ENCODE measurements around the gene SKI. TPM values are rescaled to one million over a fixed set of nuclear protein-coding genes. Genes with fewer than 3 reads are reported as not detected.

Gene SKI
- total RNA-seq, 1 experiment from 2014 or later = 89.5 TPM

- TF ChIP-seq CTCF (conservative IDR thresholded peaks at IDR 0.05) = no peak
- H3K14ac ChIP-seq (ENCODE audit: insufficient read depth, low read length) = no peak overlapping the region; the same call in 1 of the 2 replicates
- H3K4me1 ChIP-seq (ENCODE audit: insufficient read depth, low read length) = no peaks in the 10 kb centered on the region
- Mint-ChIP-seq H3K9me3 (no peaks in the 10 kb centered on the region), H3K4me1 (peaks cover 0 to 3% of the 10 kb centered on the region in 2 experiments; a peak in 1 of 4 replicates), H3K27ac (no peak overlapping the region), H3K4me3 (no peak overlapping the region), H3K27me3 (ENCODE audit: low read depth) (no peaks in the 10 kb centered on the region), H3K36me3 (ENCODE audit: insufficient read depth in 1 of 3, low read depth in 3 of 3) (no peaks in the 10 kb centered on the region)
- no peak overlapping the region for H4K91ac ChIP-seq (ENCODE audit: insufficient read length, low read depth, low read length)
- H2BK20ac ChIP-seq (ENCODE audit: low read depth, low read length, poor library complexity, severe bottlenecking) = no peak overlapping the region
- H3K9me3 ChIP-seq (ENCODE audit: control insufficient read depth, low read depth, low read length) = no peaks in the 10 kb centered on the region
- no peak overlapping the region for H3K56ac ChIP-seq (ENCODE audit: insufficient read length, low read depth, low read length)
- WGBS (ENCODE audit: extremely low coverage, insufficient read length, low lambda C conversion rate) = no CpG with 5 or more reads among the region's 29 CpGs
- H3K23me2 ChIP-seq (ENCODE audit: insufficient read length, low read depth, low read length, poor library complexity, severe bottlenecking) = no peaks in the 10 kb centered on the region
- no peaks in the 10 kb centered on the region for H3K27me3 ChIP-seq (ENCODE audit: insufficient read depth, low read length)
- H3K79me2 ChIP-seq (ENCODE audit: insufficient read depth, low read length) = no peaks in the 10 kb centered on the region
- no peak for DNase-seq
- no peak overlapping the region for H3T11ph ChIP-seq (ENCODE audit: low read length)
- H3K4ac ChIP-seq (ENCODE audit: low read depth, low read length) = no peak overlapping the region
- H3K27ac ChIP-seq (ENCODE audit: insufficient read length, low read depth, low read length) = no peak overlapping the region
- no peaks in the 10 kb centered on the region for H3K79me1 ChIP-seq (ENCODE audit: insufficient read depth, low read depth, low read length, poor library complexity, severe bottlenecking)
- no peak overlapping the region for H3K18ac ChIP-seq (ENCODE audit: insufficient read length, low read depth, low read length)
- H4K5ac ChIP-seq (ENCODE audit: insufficient read length, low read depth, low read length) = no peak overlapping the region
- no peak overlapping the region for H2BK12ac ChIP-seq (ENCODE audit: insufficient read length, low read depth, low read length)
- H4K8ac ChIP-seq (replicated peaks; ENCODE audit: insufficient read length, low read depth, low read length) = no peak overlapping the region
- no peak overlapping the region for H3K23ac ChIP-seq (ENCODE audit: insufficient read length, low read depth, low read length)
- H2AK5ac ChIP-seq (ENCODE audit: insufficient read length, low read length) = no peak overlapping the region
- H2AFZ ChIP-seq (ENCODE audit: low read length) = no peak overlapping the region
- H2BK5ac ChIP-seq (ENCODE audit: insufficient read length, low read length) = no peak overlapping the region
- H2BK15ac ChIP-seq (ENCODE audit: low read depth, low read length) = no peak overlapping the region
- H2BK120ac ChIP-seq (ENCODE audit: low read depth, low read length, poor library complexity, severe bottlenecking) = no peak overlapping the region
- no peaks in the 10 kb centered on the region for H4K20me1 ChIP-seq (ENCODE audit: control insufficient read depth, insufficient read depth, insufficient read length)
- no peak overlapping the region for H3K9ac ChIP-seq (ENCODE audit: extremely low read depth, insufficient read length, low read length)
- no peak overlapping the region for H3K4me2 ChIP-seq (ENCODE audit: insufficient read depth, insufficient read length, low read length)
These were observed 113.7 kb downstream of the SKI start for GRCh38 chr1:2341706-2342383.
